D721Med (cell line): ENCODE results near the gene HK1.

Experiments
- DNase-seq: peaks from one replicate; pipeline ENCODE4 v3.0.0; 2011; ENCODE audit warnings: low spot score; ENCODE audit not compliant: insufficient read length
- FAIRE-seq: peaks from 2 replicates; lab custom pipeline; 2011; peaks lifted over from hg19 to GRCh38; lab: Jason Lieb, UNC
- CTCF ChIP-seq: IDR thresholded peaks from 2 replicates; pipeline ENCODE4 v1.5.1; 2012; ENCODE audit warnings: mild to moderate bottlenecking, control low read depth; ENCODE audit not compliant: insufficient read depth; ENCODE audit errors: missing control alignments

Gene HK1

GRCh38 chr10:69346776-69347175, 68.5 kb downstream of the HK1 start:
- no peak for DNase-seq
- FAIRE-seq, result no peak

GRCh38 chr10:69348816-69349541, 70.7 kb downstream of the HK1 start:
- DNase-seq (no peak), FAIRE-seq (no peak)
- no peak for TF ChIP-seq CTCF

More at GRCh38 chr10:69346776-69347175, 68.5 kb downstream of the HK1 start:
- no peak for TF ChIP-seq CTCF

GRCh38 chr10:69349542-69349888, 71.2 kb downstream of the HK1 start:
- FAIRE-seq (no peak), DNase-seq (no peak)
- TF ChIP-seq CTCF, result no peak

GRCh38 chr10:69351589-69351988, 73.3 kb downstream of the HK1 start:
- no peak for FAIRE-seq
- no peak for TF ChIP-seq CTCF
- DNase-seq, result no peak

- no peak for TF ChIP-seq CTCF
- no peak for DNase-seq
- FAIRE-seq, result no peak
Observed at GRCh38 chr10:69352569-69353264, 74.4 kb downstream of the HK1 start.

- DNase-seq (no peak), FAIRE-seq (no peak)
- no peak for TF ChIP-seq CTCF
Observed at GRCh38 chr10:69353977-69354635, 75.8 kb downstream of the HK1 start.
